Measurements from ENCODE around the gene FBXL7. TPM values are rescaled to one million over a fixed set of nuclear protein-coding genes. Genes with fewer than 3 reads are reported as not detected.

The FBXL7 gene
- total RNA-seq, 1 donor from 2014 or later: 4.4 TPM

- H3K27me3 ChIP-seq (ENCODE audit: control insufficient read depth, insufficient read depth, low read length): no peaks in the 10 kb centered on the region
- no peak for TF ChIP-seq CTCF (IDR thresholded peaks at IDR 0.05; ENCODE audit: insufficient read depth, low read length, poor library complexity, severe bottlenecking)
- H3K4me3 ChIP-seq (ENCODE audit: low read depth, low read length): no peak overlapping the region
- DNase-seq (ENCODE audit: low read depth): no peak
- no peaks in the 10 kb centered on the region for H3K36me3 ChIP-seq (ENCODE audit: control insufficient read depth, insufficient read depth, low read length)
Measured at GRCh38 chr5:15772131-15772530, 272.2 kb downstream of the FBXL7 start.

GRCh38 chr5:15774632-15775031 lies 274.7 kb downstream of the FBXL7 start:
- no peak for TF ChIP-seq CTCF (IDR thresholded peaks at IDR 0.05; ENCODE audit: insufficient read depth, low read length, poor library complexity, severe bottlenecking)
- DNase-seq (ENCODE audit: low read depth): no peak
- Histone ChIP-seq H3K27me3 (ENCODE audit: control insufficient read depth, insufficient read depth, low read length) (no peaks in the 10 kb centered on the region), H3K36me3 (ENCODE audit: control insufficient read depth, insufficient read depth, low read length) (no peaks in the 10 kb centered on the region), H3K4me3 (ENCODE audit: low read depth, low read length) (no peak overlapping the region)

GRCh38 chr5:15776346-15776745 lies 276.4 kb downstream of the FBXL7 start:
- H3K36me3 ChIP-seq (ENCODE audit: control insufficient read depth, insufficient read depth, low read length): no peaks in the 10 kb centered on the region
- no peak for TF ChIP-seq CTCF (IDR thresholded peaks at IDR 0.05; ENCODE audit: insufficient read depth, low read length, poor library complexity, severe bottlenecking)
- no peak overlapping the region for H3K4me3 ChIP-seq (ENCODE audit: low read depth, low read length)
- no peak for DNase-seq (ENCODE audit: low read depth)
- no peaks in the 10 kb centered on the region for H3K27me3 ChIP-seq (ENCODE audit: control insufficient read depth, insufficient read depth, low read length)

GRCh38 chr5:15783734-15784133 lies 283.8 kb downstream of the FBXL7 start:
- H3K4me3 ChIP-seq (ENCODE audit: low read depth, low read length): no peak overlapping the region
- no peak for DNase-seq (ENCODE audit: low read depth)
- no peak for TF ChIP-seq CTCF (IDR thresholded peaks at IDR 0.05; ENCODE audit: insufficient read depth, low read length, poor library complexity, severe bottlenecking)

GRCh38 chr5:15785531-15785981 lies 285.6 kb downstream of the FBXL7 start:
- H3K27me3 ChIP-seq (ENCODE audit: control insufficient read depth, insufficient read depth, low read length): no peaks in the 10 kb centered on the region
- no peak for DNase-seq (ENCODE audit: low read depth)
- H3K36me3 ChIP-seq (ENCODE audit: control insufficient read depth, insufficient read depth, low read length): no peaks in the 10 kb centered on the region
- no peak overlapping the region for H3K4me3 ChIP-seq (ENCODE audit: low read depth, low read length)
- TF ChIP-seq CTCF (IDR thresholded peaks at IDR 0.05; ENCODE audit: insufficient read depth, low read length, poor library complexity, severe bottlenecking): no peak

More at GRCh38 chr5:15783734-15784133, 283.8 kb downstream of the FBXL7 start:
- Histone ChIP-seq H3K27me3 (ENCODE audit: control insufficient read depth, insufficient read depth, low read length) (no peaks in the 10 kb centered on the region), H3K36me3 (ENCODE audit: control insufficient read depth, insufficient read depth, low read length) (no peaks in the 10 kb centered on the region)

GRCh38 chr5:15786326-15786725 lies 286.3 kb downstream of the FBXL7 start:
- Histone ChIP-seq H3K4me3 (ENCODE audit: low read depth, low read length) (no peak overlapping the region), H3K27me3 (ENCODE audit: control insufficient read depth, insufficient read depth, low read length) (no peaks in the 10 kb centered on the region), H3K36me3 (ENCODE audit: control insufficient read depth, insufficient read depth, low read length) (no peaks in the 10 kb centered on the region)
- DNase-seq (ENCODE audit: low read depth): no peak
- TF ChIP-seq CTCF (IDR thresholded peaks at IDR 0.05; ENCODE audit: insufficient read depth, low read length, poor library complexity, severe bottlenecking): no peak

Measured in kidney epithelial cell (primary cell).